ENCODE results near the gene PLPPR1.

PLPPR1 gene

DNA sequence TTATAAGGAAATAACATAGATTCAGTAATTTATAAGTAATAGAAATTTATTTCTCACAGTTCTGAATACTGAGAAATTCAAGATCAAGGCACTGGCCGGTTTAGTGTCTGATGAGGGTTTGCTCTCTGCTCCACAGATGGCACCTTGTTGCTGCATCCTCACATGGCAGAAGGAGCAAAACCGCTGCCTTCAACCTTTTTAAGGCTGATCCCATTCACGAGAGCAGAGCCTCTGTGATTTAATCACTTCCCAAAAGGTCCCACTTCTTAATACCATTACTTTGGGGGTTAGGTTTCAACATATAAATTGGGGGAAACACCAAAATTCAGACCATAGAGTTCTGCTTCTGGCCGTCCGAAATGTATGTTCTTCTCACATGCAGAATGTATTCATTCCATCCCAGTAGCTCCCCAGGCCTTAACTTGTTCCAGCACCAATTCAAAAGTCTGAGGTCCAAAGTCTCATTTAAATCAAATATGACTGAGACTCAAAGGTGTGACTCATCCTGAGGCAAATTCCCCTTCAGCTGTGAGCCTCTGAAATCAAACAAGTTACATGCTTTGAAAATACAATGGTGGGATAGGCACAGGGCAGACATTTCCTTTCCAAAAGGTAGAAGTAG is 325.7 kb downstream of the PLPPR1 start:
- no peak for TF ChIP-seq ESRRG (CRISPR knock-in tag; IDR thresholded peaks at IDR 0.05)
- TF ChIP-seq BACH2 (CRISPR knock-in tag; IDR thresholded peaks at IDR 0.05; ENCODE audit: borderline replicate concordance), result no peak
- TF ChIP-seq ZNF70 (CRISPR knock-in tag; IDR thresholded peaks at IDR 0.05), result no peak
- TF ChIP-seq TOX (CRISPR knock-in tag; IDR thresholded peaks at IDR 0.05; ENCODE audit: borderline replicate concordance), result no peak
- no peak for TF ChIP-seq PPARA (CRISPR knock-in tag; IDR thresholded peaks at IDR 0.05; ENCODE audit: borderline replicate concordance)
- TF ChIP-seq SNAI2 (CRISPR knock-in tag; IDR thresholded peaks at IDR 0.05), result no peak
- TF ChIP-seq ZNF8 (CRISPR knock-in tag; IDR thresholded peaks at IDR 0.05), result no peak
- no peak for TF ChIP-seq RARB (CRISPR knock-in tag; IDR thresholded peaks at IDR 0.05)
- TF ChIP-seq ZC3H10 (CRISPR knock-in tag; IDR thresholded peaks at IDR 0.05), result no peak
- no peak for TF ChIP-seq ARNTL (CRISPR knock-in tag; IDR thresholded peaks at IDR 0.05; ENCODE audit: borderline replicate concordance, low read depth)
- no peak for TF ChIP-seq ZNF565 (CRISPR knock-in tag; conservative IDR thresholded peaks at IDR 0.05; ENCODE audit: low read depth)
- TF ChIP-seq, protein P1, sequence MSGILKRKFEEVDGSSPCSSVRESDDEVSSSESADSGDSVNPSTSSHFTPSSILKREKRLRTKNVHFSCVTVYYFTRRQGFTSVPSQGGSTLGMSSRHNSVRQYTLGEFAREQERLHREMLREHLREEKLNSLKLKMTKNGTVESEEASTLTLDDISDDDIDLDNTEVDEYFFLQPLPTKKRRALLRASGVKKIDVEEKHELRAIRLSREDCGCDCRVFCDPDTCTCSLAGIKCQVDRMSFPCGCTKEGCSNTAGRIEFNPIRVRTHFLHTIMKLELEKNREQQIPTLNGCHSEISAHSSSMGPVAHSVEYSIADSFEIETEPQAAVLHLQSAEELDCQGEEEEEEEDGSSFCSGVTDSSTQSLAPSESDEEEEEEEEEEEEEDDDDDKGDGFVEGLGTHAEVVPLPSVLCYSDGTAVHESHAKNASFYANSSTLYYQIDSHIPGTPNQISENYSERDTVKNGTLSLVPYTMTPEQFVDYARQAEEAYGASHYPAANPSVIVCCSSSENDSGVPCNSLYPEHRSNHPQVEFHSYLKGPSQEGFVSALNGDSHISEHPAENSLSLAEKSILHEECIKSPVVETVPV (CRISPR knock-in tag; IDR thresholded peaks at IDR 0.05), result no peak
- no peak for TF ChIP-seq PATZ1 (CRISPR knock-in tag; IDR thresholded peaks at IDR 0.05; ENCODE audit: borderline replicate concordance)
- no peak for ATAC-seq

DNA sequence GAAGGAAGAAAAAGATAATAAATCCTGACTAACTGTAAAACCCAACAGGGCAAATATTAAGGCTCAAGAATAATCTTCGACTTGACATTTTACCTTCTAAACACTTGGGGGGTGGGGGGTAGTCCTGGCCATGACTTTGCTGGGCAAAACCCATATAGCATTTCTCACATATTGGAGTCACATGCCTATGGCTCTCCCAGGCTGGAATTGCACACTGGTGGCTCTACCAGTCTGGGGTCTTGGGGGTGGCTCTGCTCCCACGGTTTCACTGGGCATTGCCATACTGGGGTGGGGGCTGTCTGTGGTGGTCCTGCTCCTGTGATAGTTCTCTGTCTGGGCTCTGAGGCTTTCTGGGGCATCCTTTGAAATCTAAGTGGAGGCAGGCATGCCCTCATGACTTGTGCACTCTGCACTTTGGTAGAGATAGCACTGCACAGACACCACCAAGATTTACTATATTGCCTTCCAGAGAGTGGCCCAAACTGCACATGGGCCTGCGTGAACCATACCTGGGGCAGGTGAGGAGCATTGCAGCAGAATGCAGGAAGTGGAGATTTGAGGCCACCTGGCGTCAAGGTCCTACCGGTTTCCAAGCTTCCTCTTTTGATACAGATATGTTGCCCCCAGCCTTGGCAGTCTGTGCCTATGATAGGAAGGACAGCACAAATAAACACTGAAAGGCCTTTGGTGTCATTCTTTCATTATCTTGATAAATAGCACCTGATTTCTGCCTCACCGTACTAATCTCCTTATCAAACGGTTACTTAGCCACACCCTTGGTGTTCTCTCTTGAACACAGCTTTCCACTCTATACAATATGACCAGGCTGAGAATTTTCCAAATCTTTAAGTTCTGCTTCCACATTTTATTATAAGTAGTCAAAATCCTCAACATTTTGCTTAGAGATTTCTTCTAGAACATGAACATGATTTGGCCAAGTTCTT is 326.5 kb downstream of the PLPPR1 start:
- TF ChIP-seq PPARA (CRISPR knock-in tag; IDR thresholded peaks at IDR 0.05; ENCODE audit: borderline replicate concordance), result no peak
- TF ChIP-seq PATZ1 (CRISPR knock-in tag; IDR thresholded peaks at IDR 0.05; ENCODE audit: borderline replicate concordance), result no peak
- TF ChIP-seq, protein P1 (CRISPR knock-in tag; IDR thresholded peaks at IDR 0.05), result no peak
- no peak for TF ChIP-seq ZNF70 (CRISPR knock-in tag; IDR thresholded peaks at IDR 0.05)
- TF ChIP-seq CSDC2 (CRISPR knock-in tag; IDR thresholded peaks at IDR 0.05), result no peak
- TF ChIP-seq GLIS3 (CRISPR knock-in tag; IDR thresholded peaks at IDR 0.05), result no peak
- TF ChIP-seq ZFP30 (CRISPR knock-in tag; IDR thresholded peaks at IDR 0.05), result no peak
- TF ChIP-seq, protein P2, sequence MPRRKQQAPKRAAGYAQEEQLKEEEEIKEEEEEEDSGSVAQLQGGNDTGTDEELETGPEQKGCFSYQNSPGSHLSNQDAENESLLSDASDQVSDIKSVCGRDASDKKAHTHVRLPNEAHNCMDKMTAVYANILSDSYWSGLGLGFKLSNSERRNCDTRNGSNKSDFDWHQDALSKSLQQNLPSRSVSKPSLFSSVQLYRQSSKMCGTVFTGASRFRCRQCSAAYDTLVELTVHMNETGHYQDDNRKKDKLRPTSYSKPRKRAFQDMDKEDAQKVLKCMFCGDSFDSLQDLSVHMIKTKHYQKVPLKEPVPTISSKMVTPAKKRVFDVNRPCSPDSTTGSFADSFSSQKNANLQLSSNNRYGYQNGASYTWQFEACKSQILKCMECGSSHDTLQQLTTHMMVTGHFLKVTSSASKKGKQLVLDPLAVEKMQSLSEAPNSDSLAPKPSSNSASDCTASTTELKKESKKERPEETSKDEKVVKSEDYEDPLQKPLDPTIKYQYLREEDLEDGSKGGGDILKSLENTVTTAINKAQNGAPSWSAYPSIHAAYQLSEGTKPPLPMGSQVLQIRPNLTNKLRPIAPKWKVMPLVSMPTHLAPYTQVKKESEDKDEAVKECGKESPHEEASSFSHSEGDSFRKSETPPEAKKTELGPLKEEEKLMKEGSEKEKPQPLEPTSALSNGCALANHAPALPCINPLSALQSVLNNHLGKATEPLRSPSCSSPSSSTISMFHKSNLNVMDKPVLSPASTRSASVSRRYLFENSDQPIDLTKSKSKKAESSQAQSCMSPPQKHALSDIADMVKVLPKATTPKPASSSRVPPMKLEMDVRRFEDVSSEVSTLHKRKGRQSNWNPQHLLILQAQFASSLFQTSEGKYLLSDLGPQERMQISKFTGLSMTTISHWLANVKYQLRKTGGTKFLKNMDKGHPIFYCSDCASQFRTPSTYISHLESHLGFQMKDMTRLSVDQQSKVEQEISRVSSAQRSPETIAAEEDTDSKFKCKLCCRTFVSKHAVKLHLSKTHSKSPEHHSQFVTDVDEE (CRISPR knock-in tag; IDR thresholded peaks at IDR 0.05), result no peak
- no peak for TF ChIP-seq ZNF8 (CRISPR knock-in tag; IDR thresholded peaks at IDR 0.05)
- no peak for ATAC-seq

DNA sequence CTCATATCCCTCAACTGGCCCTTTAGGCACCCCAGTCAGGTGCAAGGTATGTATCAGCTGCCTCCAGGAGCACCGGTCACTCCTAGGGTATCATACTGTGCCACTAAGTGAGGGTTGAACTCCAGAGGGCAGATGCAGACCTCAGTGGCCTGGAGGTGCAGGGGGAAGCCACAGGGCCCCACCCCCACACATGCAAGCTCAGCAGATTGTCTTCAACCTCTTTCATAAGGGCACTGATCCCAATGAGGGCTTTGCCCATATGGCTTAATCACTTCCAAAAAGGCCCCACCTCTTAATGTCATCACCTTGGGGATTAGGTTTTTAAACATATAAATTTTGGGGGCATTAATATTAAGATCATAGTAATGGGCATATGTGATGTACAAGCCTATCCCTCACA is 328.1 kb downstream of the PLPPR1 start:
- no peak for ATAC-seq
- TF ChIP-seq ZFP30 (CRISPR knock-in tag; IDR thresholded peaks at IDR 0.05), result no peak
